GM18873 (cell line): ENCODE results near the gene MRE11.
A peak's percentile ranks its signal among the peaks of the same experiment; 100 is the strongest.
"Not testable (repeated sequence)": the region's sequence is repeated elsewhere in the genome, so short reads cannot be mapped to it uniquely, and the experiment has no call there.

ENCODE experiments used
- ATAC-seq: cut with Tn5 transposase; IDR thresholded peaks from one replicate; pipeline ENCODE4 v1.9.1; 2021; ENCODE audit warnings: mild to moderate bottlenecking, moderate library complexity, moderate number of reproducible peaks; ENCODE audit not compliant: unreplicated experiment, low FRiP score

The MRE11 gene

GRCh38 chr11:94507485-94507884, 13.8 kb upstream of the MRE11 start:
- no peak for ATAC-seq

GRCh38 chr11:94506513-94506912, 12.9 kb upstream of the MRE11 start:
- not testable (repeated sequence) for ATAC-seq

- no peak for ATAC-seq
These were observed 11.1 kb upstream of the MRE11 start for GRCh38 chr11:94504689-94505293.

- ATAC-seq: no peak
These were observed 7.9 kb upstream of the MRE11 start for GRCh38 chr11:94501522-94501921.

GRCh38 chr11:94500181-94500580, 6.5 kb upstream of the MRE11 start:
- ATAC-seq: no peak

GRCh38 chr11:94494126-94494680, 559 bp upstream of the MRE11 start:
- peak; percentile 45 for ATAC-seq

- no peak for ATAC-seq
These were observed 7.6 kb downstream of the MRE11 start for GRCh38 chr11:94486068-94486467.

- ATAC-seq: no peak
These were observed 12.3 kb downstream of the MRE11 start for GRCh38 chr11:94481342-94481741.

GRCh38 chr11:94477624-94478023, 16.0 kb downstream of the MRE11 start:
- no peak for ATAC-seq

- peak; percentile 89 for ATAC-seq
These were observed 20.5 kb downstream of the MRE11 start for GRCh38 chr11:94472916-94473799.

GRCh38 chr11:94469416-94469815, 24.2 kb downstream of the MRE11 start:
- ATAC-seq: peak; percentile 85

GRCh38 chr11:94459576-94459975, 34.1 kb downstream of the MRE11 start:
- peak; percentile 74 for ATAC-seq

GRCh38 chr11:94457118-94458029, 36.3 kb downstream of the MRE11 start:
- no peak for ATAC-seq

- no peak for ATAC-seq
These were observed 37.8 kb downstream of the MRE11 start for GRCh38 chr11:94455861-94456260.

- no peak for ATAC-seq
These were observed 39.3 kb downstream of the MRE11 start for GRCh38 chr11:94454301-94454700.

- no peak for ATAC-seq
These were observed 40.7 kb downstream of the MRE11 start for GRCh38 chr11:94452988-94453387.

GRCh38 chr11:94450048-94450447, 43.6 kb downstream of the MRE11 start:
- ATAC-seq: no peak

GRCh38 chr11:94449437-94449836, 44.2 kb downstream of the MRE11 start:
- ATAC-seq: no peak

GRCh38 chr11:94449029-94449428, 44.6 kb downstream of the MRE11 start:
- no peak for ATAC-seq

- ATAC-seq: no peak
These were observed 46.5 kb downstream of the MRE11 start for GRCh38 chr11:94447149-94447548.

- no peak for ATAC-seq
These were observed 48.0 kb downstream of the MRE11 start for GRCh38 chr11:94445641-94446040.
